Measurements from ENCODE around the gene GREM2. TPM values are rescaled to one million over a fixed set of nuclear protein-coding genes. Genes with fewer than 3 reads are reported as not detected.

Gene GREM2
- total and polyA plus RNA-seq, 9 of the 15 experiments (the other 6 are each of a cell fraction or from before 2014, with no cell fraction given) = 0.01 to 0.07 (median 0.05) TPM; not detected in 5

DNA sequence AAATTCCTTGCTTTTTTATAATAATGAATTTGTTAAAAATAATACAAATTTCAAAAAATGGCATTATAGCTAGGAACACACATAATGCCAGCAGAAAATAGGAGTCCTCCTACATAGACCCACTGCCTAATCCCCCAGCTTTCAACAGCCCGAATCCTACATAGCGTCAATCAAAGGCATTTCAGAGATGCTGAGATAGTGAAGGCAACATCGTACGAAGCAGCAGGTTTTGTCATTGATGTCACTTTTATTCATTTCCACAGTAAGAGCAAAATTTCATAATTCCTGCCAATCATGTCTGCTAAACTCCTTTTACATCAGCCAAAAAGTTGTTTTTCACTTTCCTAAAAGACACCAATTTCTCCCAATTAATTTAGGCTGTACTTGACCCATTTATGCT lies 94.1 kb downstream of the GREM2 start:
- Histone ChIP-seq H3K27ac (ENCODE audit: extremely low read depth, low read depth, low read length) (no peak overlapping the region), H3K9me3 (replicated peaks; ENCODE audit: control insufficient read depth, insufficient read depth, low read depth, low read length) (no peaks in the 10 kb centered on the region), H3K4me1 (replicated peaks in 1 of 2; ENCODE audit: control insufficient read depth in 2 of 2, insufficient read depth in 2 of 2, low read length in 2 of 2) (no peaks in the 10 kb centered on the region), H3K9me1 (ENCODE audit: control insufficient read depth, insufficient read depth, low read length) (no peaks in the 10 kb centered on the region), H2AFZ (ENCODE audit: low read depth, low read length) (no peak overlapping the region), H3K27me3 (ENCODE audit: control insufficient read depth in 2 of 2, insufficient read depth in 2 of 2, low read length in 2 of 2) (no peaks in the 10 kb centered on the region), H3K4me2 (ENCODE audit: insufficient read depth, low read length) (no peak overlapping the region), H3K9ac (ENCODE audit: insufficient read depth in 1 of 2, low read depth in 2 of 2, low read length in 2 of 2) (no peak overlapping the region), H3K36me3 (ENCODE audit: control insufficient read depth, insufficient read depth, low read length) (no peaks in the 10 kb centered on the region), H3K4me3 (no peak overlapping the region), H4K20me1 (replicated peaks; ENCODE audit: control insufficient read depth, insufficient read depth, low read length) (no peaks in the 10 kb centered on the region), H3K79me2 (ENCODE audit: control insufficient read depth, insufficient read depth, low read length) (no peaks in the 10 kb centered on the region)
- no peak for ATAC-seq
- 7% methylated on average over 4 of the region's 4 CpGs for WGBS (ENCODE audit: insufficient coverage, low coverage, missing lambda C conversion rate)
- FAIRE-seq = no peak
- CTCF ChIA-PET (ENCODE audit: low intra/inter-chr PET ratio) = no interaction called here
- POLR2A ChIA-PET = no interaction called here
- intact Hi-C loops (cut with micrococcal nuclease) = no loop called here
- in situ Hi-C loops (cut with MboI) = no loop called here
- no TSS peak for BruUV-seq (replicated peaks)
- DNase-seq (ENCODE audit: extremely low read depth in 1 of 4, low spot score in 3 of 4) = no peak
- TF ChIP-seq TCF7L2 (IDR thresholded peaks at IDR 0.05; ENCODE audit: low read depth, low read length) (no peak), SMARCB1 (IDR thresholded peaks at IDR 0.05; ENCODE audit: insufficient read length, low read depth) (no peak), ZBTB49 (CRISPR knock-in tag; IDR thresholded peaks at IDR 0.05; ENCODE audit: borderline replicate concordance) (no peak), PRMT5 (CRISPR knock-in tag; IDR thresholded peaks at IDR 0.05) (no peak), ZBTB40 (IDR thresholded peaks at IDR 0.05) (no peak), ZBTB40 (CRISPR knock-in tag; IDR thresholded peaks at IDR 0.05) (no peak), RFX1 (IDR thresholded peaks at IDR 0.05) (no peak), NFRKB (IDR thresholded peaks at IDR 0.05; ENCODE audit: low read depth) (no peak), ZKSCAN8 (CRISPR knock-in tag; IDR thresholded peaks at IDR 0.05) (no peak), CREB3L1 (IDR thresholded peaks at IDR 0.05; ENCODE audit: borderline replicate concordance, low read depth) (no peak)

Data from K562 (cell line).